Myocyte (in vitro differentiated cells): ENCODE measurements around the gene NQO2. TPM values are rescaled to one million over a fixed set of nuclear protein-coding genes. Genes with fewer than 3 reads are reported as not detected.
"Not testable (repeated sequence)": the region's sequence is repeated elsewhere in the genome, so short reads cannot be mapped to it uniquely, and the experiment has no call there.

Experiments used
- DNase-seq: peaks from one replicate; pipeline ENCODE4 v3.0.0-alpha.2; 2012; ENCODE audit warnings: low read depth
- total RNA-seq: library from RNA; depleted of rRNA; stranded (reverse); fragments of >200 nt; gene quantifications from 2 replicates; pipeline ENCODE4 v1.2.3, GENCODE V29; 2014

The NQO2 gene
- total RNA-seq, 1 donor from 2014 or later = 26.3 TPM

DNA sequence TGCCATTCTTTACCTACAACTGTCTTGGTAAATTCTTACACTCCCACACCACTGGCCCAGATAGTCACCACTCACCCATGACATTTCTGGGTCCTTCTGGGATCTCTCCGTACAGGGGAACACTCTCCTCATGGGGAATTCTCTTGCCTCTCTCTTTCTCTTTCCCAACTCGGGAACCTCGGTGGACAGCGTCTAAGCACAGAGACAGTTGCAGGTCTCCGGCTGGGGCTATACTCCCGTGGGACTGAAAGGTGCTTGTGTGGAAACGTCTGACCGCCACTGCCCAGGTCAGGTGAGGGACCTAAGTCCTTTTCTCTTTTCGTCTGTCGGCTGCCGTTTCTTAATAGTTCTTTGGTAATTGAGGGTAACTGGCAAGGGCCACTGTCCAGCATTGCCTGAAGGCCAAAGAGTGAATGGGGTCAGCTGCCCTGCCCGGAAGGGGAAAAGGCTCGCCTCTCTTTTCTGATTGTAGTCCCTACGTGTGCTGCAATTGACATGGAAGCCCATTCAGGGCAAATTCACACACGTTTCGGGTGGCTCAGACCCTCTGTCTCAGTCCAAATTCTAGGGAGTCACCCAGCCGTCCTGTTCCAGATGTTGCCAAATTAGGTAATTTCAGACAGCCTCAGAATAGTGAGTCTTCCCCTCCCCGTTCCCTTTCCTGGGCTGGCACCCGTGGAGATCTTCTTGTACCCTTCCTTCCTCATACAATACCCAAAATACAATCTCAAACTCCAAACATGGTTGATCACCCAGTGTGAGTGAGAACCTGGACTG, 37.4 kb downstream of the NQO2 start:
- DNase-seq = no peak

DNA sequence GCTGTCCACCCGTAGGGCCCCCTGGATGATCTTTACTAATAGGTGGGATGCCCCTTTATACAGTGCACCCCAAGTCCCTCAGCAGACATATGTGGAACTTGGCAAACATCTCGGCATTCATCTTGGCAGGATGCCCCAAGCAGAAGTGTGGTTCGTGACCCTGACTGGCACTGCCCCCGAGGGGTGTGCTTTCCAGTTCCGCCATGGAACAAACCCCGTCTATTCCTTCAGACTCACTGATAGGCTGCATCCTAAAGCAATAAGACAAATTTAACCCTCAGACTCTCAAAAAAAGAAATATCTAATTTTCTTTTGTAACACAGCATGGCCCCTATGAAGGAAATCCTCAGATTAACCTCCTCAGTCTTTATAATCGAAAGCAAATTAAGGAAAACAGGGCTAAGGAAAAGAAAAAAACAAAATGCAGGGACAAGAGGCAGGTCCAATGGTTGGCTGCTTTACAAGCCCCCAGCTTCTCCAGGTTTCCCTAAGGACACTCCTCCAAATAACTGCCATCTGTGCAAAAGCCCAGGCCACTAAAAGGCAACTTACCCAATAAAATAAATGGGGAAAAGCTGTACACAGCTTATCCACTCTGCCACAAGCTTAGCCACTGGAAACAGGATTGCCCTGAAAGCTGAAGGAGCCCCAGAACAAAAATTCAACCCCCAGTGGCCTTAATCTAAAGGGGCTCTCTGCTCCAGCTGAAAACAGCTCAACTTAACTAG, 38.1 kb downstream of the NQO2 start:
- DNase-seq = no peak

DNA sequence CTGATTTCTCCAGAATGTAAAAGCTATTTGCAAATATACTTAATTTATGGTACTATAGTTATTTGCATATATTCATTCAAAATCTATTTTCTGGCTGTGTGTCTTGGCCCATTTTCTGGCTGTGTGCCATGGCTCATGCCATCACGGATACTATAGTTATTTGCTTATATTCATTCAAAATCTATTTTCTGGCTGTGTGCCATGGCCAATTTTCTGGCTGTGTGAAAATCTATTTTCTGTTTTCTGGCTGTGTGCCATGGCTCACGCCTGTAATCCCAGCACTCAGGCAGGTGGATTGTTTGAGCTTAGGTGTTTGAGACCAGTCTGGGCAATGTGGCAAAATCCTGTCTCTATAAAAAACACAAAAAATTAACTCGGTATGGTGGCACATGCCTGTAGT, 39.7 kb downstream of the NQO2 start:
- DNase-seq = no peak

DNA sequence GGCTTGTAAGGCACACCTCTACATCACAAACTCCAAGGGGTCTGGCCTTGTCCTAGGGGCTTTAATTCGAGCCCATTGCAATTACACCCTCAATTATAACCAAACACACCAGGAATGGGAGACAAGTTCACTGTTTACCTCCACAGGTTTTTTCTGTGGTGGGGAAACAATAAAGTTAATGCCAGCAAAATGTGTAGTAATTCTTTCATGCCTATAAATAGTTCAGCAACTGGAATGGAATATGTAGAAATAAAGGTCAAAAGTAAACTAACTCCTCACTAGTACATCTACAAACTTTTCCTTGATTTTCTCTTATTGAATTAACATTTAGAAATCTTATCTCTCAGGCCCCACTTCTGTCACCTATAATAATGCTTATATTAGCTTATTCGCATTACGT, 41.5 kb downstream of the NQO2 start:
- no peak for DNase-seq

DNA sequence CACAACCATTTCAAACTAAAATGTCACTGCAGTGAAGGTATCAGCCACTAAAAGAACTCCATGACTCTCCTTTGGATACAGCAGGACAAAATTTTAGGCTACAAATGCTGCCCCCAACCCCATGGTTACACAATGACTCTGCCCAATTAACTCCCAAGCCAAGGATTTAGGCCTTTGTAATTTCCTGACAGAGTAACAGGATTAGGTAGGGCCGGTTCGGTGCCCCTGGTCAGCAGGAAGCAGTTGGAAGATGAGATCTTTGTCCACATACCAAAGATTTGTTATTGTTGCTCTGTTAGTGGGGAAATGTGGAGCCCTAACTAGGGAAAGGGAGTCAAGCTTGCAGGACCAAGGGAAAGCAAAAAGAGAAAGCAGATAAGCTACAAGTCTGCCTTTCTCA, 41.9 kb downstream of the NQO2 start:
- DNase-seq = no peak

DNA sequence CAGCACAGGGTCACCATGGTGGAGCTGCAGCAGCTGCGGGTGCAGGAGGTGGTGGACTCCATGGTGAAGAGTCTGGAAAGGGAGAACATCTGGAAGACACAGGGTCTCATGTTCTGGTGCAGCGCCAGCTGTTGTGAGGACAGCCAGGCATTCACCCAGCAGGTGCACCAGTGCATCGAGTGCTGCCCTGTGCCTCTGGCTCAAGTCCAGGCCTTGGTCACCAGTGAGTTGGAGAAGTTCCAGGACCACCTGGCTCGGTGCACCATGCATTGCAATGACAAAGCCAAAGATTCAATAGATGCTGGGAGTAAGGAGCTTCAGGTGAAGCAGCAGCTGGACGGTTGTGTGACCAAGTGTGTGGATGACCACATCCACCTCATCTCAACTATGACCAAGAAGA, 45.7 kb downstream of the NQO2 start:
- no peak for DNase-seq

DNA sequence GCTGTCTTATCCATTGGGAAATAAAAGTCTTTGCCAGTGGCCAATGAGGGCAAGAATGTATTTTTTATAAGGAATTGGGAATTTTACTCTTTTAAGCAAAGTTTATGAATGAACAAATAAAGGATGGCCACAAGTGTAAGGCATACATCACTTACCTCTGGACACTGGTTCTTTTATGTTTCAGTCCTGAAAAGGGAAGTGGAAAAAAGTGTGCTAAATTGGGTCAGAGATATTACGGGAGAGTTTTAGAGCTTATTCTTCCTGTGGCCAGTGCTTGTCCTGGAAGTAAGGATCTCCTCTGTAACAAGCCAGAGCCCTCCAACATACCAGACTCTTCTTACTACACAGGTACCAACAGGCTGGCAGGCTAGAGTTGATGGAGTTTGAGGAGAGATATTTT, 46.1 kb downstream of the NQO2 start:
- DNase-seq = no peak

DNA sequence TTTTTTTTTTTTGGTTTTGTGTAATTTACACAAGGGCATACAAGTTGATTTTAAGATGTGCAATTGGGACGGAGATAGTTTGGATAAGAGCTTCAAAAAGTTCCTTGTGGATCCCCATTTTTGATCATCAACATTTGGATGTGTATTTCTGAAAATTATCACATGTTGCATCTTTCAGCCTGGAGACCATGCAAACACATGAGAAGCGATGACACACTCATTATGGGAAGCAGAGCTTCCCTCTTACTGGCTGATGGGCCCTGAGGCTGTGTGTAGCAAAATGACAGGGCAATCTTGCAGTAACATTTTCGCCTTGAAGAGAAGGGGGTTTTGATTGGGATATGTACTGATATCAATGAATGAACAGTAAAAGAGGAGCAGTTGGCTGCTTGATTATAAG, 46.6 kb downstream of the NQO2 start:
- DNase-seq = no peak

DNA sequence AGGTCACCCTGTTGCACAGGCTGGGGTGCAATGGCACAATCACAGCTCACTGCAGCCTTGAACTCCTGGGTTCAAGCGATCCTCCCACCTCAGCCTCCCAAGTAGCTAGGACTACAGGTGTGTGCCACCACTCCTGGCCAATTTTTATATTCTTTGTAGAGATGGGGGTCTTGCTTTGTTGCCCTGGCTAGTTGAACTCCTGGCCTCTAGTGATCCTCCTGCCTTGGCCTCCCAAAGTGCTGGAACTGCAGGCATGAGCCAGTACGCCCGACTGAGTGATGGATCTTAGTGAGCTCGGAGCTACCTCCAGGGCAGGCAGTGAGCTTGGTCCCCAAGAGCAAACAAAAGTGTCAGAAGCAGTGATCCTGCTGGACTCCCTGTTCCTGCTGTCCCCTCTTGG, 48.3 kb downstream of the NQO2 start:
- DNase-seq = not testable (repeated sequence)

DNA sequence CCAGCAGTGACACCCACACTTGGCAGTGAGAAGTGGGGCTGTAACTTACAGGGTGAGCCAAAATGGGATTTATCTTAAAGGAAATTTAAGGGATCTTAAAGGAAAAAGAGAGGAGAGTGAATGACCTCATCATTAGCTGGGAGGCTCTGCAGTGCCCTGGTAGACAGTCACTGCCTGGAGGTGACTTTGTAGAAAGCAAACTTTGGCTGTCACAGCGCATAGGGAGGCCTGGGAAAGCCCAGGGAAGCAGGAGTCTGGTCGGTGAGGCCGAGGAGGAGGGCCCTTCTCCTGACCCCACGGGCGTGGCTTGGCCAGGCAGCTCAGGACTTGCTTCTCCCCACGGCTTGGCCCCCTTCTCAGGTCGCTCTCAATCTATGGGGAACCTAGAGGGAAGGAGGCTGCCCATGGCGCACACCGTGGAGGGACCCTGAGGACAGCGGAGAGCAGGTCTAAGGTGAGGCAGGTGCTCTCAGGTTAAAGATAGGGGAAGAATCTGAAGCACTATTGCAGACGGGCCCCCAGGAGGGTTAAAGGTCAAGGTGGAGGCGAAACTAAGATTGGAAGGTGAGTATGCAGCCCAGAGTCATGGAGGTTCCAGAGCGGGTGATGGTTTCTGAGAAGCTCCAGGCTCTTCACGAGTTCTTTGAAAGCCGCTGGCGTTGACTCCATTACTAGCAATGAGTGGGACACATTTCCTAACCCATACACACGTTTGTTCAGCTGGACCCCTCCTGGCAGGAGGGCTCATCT, 53.0 kb downstream of the NQO2 start:
- DNase-seq = no peak

DNA sequence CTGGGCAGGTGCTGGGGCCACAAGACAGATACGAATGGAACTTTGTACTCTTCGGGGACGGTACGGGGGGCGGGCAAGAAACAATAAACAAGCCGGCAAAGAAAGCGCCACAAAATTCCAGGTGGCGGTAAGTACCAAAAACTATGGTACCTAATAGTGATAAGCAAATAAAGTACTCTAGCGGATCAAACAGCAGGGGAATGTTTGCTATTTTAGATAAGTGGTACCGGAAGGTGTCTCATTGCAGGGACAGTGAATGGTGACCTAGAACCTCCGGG, 53.5 kb downstream of the NQO2 start:
- no peak for DNase-seq

DNA sequence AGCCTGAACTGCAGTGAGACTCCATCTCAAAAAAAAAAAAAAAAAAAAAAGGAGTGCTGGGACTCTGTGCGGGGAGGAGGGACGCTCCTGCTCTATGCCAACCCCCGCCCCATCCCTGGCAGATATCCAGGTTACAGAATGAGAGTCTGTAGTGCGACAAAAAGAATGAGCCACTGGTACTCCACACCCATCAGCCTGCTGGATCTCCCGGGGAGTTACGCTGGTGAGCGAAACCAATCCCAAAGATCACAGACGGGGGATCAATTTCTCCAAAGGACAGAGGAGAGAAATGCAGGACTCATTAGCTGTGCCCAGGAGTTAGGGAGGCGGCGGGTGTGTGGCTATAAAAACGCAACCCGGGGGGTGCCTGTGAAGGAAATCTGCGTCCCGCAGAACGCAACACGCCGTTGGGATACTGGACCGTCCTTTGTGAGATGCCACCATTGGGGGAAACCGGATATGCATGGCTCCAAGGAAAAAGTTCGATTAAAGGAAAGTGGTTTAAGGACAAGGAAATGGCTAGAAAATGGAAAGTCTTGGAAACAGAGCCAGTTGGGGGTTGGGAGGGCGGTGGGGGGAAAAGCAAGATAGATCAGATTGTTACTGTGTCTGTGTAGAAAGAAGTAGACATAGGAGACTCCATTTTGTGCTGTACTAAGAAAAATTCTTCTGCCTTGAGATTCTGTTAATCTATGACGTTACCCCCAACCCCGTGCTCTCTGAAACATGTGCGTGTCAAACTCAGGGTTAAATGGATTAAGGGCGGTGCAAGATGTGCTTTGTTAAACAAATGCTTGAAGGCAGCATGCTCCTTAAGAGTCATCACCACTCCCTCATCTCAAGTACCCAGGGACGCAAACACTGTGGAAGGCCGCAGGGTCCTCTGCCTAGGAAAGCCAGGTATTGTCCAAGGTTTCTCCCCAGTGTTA, 54.8 kb downstream of the NQO2 start:
- DNase-seq = peak; percentile 15

DNA sequence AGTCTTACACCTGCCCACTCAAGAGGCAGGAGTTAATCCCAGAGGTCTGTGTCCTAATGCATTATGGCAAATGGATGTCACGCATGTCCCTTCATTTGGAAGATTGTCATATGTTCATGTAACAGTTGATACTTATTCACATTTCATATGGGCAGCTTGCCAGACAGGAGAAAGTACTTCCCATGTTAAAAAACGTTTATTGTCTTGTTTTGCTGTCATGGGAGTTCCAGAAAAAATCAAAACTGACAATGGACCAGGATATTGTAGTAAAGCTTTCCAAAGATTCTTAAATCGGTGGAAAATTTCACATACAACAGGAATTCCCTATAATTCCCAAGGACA, 55.4 kb downstream of the NQO2 start:
- DNase-seq = not testable (repeated sequence)

DNA sequence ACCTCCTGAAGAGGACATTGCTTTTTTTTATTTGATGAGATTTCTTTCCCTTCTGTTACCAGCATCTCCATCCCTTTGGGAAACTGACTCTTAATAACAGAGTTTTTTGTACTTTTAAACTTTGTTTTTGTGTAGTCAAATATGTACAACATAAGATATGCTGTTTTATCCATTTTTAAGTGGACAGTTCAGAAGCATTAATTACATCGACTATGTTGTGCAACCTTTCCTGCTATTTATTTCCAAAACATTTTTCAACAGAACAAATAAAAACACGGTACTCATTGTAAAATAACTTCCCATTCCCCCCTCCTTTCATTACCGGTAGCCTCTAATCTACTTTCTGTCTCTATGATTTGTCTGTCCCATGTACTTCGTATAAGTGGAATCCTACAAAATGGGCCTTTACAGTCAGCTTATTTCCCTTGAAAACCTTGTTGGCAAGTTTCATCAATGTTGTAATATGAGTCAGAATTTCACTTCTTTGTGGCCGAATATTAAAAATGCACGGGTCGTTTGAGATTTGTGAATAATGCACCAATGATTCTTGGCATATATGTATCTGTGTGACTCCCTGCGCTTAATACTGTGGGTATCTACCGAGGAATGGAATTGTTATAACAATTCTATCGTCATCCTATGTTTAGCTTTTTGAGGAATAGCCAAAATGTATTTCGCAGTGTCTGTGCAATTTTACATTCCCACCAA, 57.5 kb downstream of the NQO2 start:
- DNase-seq = no peak

DNA sequence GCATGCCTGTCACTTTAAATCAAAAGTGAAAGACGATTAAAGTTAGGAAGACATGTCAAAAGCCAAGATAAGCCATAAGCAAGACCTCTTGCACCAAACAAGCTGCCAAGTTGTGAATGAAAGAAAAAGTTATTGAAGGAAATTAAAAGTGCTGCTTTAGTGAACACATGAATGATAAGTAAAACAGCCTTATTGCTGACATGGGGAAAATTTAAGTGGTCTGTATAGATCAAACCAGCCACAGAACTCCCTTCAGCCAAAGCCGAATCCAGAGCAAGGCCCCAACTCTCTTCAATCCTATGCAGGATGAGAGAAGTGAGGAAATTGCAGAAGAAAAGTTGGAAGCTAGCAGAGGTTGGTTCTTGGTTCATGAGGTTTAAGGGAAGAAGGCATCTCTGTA, 59.3 kb downstream of the NQO2 start:
- DNase-seq = no peak

DNA sequence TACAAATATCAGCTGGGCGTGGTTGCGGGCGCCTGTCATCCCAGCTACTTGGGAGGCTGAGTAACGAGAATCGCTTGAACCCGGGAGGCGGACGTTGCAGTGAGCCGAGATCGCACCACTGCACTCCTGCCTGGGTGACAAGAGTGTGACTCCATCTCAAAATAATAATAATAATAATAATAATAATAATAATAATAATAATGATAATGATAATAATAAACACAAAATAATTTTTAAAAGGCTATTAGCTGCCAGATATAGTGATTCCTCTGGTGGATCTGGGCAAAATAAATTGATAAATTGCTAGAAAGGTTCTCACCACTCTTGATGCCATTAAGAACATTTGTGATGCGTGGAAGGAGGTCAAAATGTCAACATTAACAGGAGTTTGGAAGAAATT, 60.4 kb downstream of the NQO2 start:
- DNase-seq = not testable (repeated sequence)

DNA sequence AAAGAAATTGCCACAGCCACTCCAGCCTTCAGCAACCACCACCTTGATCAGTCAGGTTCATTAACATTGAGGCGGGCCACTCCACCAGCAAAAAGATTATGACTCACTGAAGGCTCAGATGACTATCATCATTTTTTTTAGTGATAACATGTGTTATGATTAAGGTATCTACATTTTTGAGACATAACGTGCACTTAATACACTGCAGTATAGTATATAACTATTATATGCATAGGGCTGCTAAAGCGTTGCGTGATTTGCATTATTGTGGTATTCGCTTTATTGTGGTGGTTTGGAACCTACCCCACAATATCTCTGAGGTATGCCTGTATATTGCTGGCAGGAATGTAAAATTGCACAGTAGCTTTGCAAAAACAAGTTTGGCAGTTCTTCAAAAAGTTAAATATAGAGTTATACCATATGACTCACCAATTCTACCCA, 61.8 kb downstream of the NQO2 start:
- DNase-seq = no peak

DNA sequence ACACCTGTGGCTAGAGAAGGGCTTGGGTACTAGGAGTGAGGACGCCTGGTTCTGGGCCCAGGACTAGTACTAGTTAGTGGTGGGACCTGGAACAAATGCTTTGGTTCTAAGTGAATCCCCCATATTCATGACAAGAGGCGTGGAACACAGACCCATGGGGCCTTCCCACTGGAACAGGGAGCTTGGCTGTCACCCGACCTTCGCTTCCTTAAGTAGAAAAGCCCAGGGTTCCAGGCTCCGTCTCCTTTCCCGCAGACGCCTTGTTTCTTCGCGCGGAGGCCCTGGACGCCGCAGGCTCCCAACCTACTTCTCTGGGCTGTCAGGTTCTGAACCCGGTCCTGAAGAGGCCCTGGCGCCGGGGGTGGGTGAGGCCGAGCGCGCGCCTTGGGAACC, 63.6 kb downstream of the NQO2 start:
- DNase-seq = not testable (repeated sequence)

DNA sequence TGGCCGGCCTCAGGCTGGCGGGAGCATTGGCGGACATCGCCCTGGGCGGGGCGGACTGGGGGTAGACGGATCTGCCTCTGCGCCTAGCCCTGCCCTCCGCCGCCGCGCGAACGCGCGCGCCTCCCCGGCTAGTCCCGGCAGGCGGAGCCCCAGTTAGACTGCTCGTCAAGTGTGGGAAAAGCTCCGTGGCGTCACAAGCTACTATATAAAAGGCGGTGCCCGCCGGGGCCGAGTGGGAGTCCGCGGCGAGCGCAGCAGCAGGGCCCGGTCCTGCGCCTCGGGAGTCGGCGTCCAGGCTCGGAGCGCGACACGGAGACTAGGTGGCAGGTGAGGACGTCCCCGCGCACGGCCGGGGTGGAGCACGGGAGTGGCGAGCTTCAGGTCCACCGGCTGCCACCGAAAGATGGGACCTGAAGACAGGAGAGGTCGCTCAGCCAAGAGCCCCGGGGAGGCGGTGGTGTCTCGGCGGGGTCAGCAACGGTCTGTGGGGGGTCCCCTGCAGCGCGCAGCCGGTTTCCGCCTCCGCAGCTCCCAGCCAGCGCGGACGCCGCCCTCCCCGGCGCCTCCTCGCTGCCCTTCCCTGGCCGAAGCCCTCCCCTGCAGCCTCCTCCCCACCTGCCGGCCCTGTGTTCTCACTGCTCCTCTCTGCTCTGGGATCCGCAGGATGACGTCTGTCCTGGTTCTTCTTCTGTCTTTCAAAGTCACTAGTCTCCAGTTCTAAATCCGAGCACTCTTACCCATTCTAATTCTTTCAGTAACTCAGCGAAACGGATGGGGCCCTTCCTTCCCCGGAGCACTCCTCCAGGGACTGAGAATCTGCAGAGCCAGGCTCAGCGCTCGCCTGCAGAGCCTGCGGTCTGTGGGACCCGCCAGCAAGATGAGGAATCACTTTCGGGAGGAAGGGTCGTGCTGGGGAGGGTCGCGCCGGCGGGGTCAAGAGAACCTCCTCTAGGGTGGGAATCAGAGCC, 64.3 kb downstream of the NQO2 start:
- peak; percentile 88 for DNase-seq
